HCEC 1CT (cell line): Measurements from ENCODE around the gene TSPAN18.
A peak's percentile ranks its signal among the peaks of the same experiment; 100 is the strongest.

Experiments
- DNase-seq: peaks from one replicate; pipeline ENCODE4 v3.0.0-alpha.2; 2017

TSPAN18 gene

GRCh38 chr11:44711787-44712608, 14.8 kb upstream of the TSPAN18 start:
- DNase-seq, result no peak

- no peak for DNase-seq
These were observed 13.7 kb upstream of the TSPAN18 start for GRCh38 chr11:44713022-44713421.

- no peak for DNase-seq
These were observed 10.5 kb upstream of the TSPAN18 start for GRCh38 chr11:44716256-44716655.

- DNase-seq, result no peak
These were observed 8.7 kb upstream of the TSPAN18 start for GRCh38 chr11:44718057-44718456.

GRCh38 chr11:44718612-44719390, 8.0 kb upstream of the TSPAN18 start:
- no peak for DNase-seq

GRCh38 chr11:44725016-44725685, 1.6 kb upstream of the TSPAN18 start:
- DNase-seq, result no peak

- DNase-seq, result no peak
These were observed 942 bp upstream of the TSPAN18 start for GRCh38 chr11:44725757-44726282.

- DNase-seq, result no peak
These were observed 281 bp downstream of the TSPAN18 start for GRCh38 chr11:44727114-44727372.

GRCh38 chr11:44727373-44728287, 868 bp downstream of the TSPAN18 start:
- DNase-seq, result peak; percentile 57

GRCh38 chr11:44728491-44728910, 1.7 kb downstream of the TSPAN18 start:
- no peak for DNase-seq

GRCh38 chr11:44729063-44729462, 2.3 kb downstream of the TSPAN18 start:
- no peak for DNase-seq

- no peak for DNase-seq
These were observed 3.0 kb downstream of the TSPAN18 start for GRCh38 chr11:44729713-44730112.

- DNase-seq, result no peak
These were observed 4.0 kb downstream of the TSPAN18 start for GRCh38 chr11:44730775-44731174.

GRCh38 chr11:44731685-44732430, 5.1 kb downstream of the TSPAN18 start:
- no peak for DNase-seq

GRCh38 chr11:44732564-44732963, 5.8 kb downstream of the TSPAN18 start:
- DNase-seq, result no peak

- no peak for DNase-seq
These were observed 7.1 kb downstream of the TSPAN18 start for GRCh38 chr11:44733877-44734276.

GRCh38 chr11:44734843-44735381, 8.2 kb downstream of the TSPAN18 start:
- no peak for DNase-seq

- DNase-seq, result no peak
These were observed 10.0 kb downstream of the TSPAN18 start for GRCh38 chr11:44736791-44737190.

- no peak for DNase-seq
These were observed 10.7 kb downstream of the TSPAN18 start for GRCh38 chr11:44737245-44738085.

- no peak for DNase-seq
These were observed 12.0 kb downstream of the TSPAN18 start for GRCh38 chr11:44738791-44739190.
